Activated naive CD4-positive, alpha-beta T cell treated with anti-CD3 and anti-CD28 coated beads, Interleukin-2, amount 10 ng/mL, durations not matched to agents 7 days and 5 days (primary cell): ENCODE data around the gene LRRC10B.
"Not testable (repeated sequence)": the region's sequence is repeated elsewhere in the genome, so short reads cannot be mapped to it uniquely, and the experiment has no call there.

Source experiments
- CTCF ChIA-PET: fragments of 350-600 bp; sonication (Branson Sonifier 250); formaldehyde crosslinking; loops from one replicate; lab custom pipeline; 2021; ENCODE audit warnings: antibody characterized with exemption; lab: Charles Lee
- DNase-seq: peaks from one replicate; pipeline ENCODE4 v3.0.0-alpha.2; 2020
- H3K27ac Mint-ChIP-seq: one replicate; pipeline ENCODE4 v1.8.0; 2021; ENCODE audit warnings: mild to moderate bottlenecking, moderate library complexity, mixed read lengths
- H3K27me3 Mint-ChIP-seq: one replicate; pipeline ENCODE4 v1.8.0; 2021; ENCODE audit warnings: mild to moderate bottlenecking, mixed read lengths
- H3K36me3 Mint-ChIP-seq: one replicate; pipeline ENCODE4 v1.8.0; 2021; ENCODE audit warnings: mixed read lengths
- H3K4me1 Mint-ChIP-seq: one replicate; pipeline ENCODE4 v1.8.0; 2021; ENCODE audit warnings: mixed read lengths
- H3K4me3 Mint-ChIP-seq: one replicate; pipeline ENCODE4 v1.8.0; 2021; ENCODE audit warnings: mild to moderate bottlenecking, moderate library complexity, mixed read lengths
- H3K9me3 Mint-ChIP-seq: one replicate; pipeline ENCODE4 v1.8.0; 2021; ENCODE audit warnings: mixed read lengths

Gene LRRC10B

DNA sequence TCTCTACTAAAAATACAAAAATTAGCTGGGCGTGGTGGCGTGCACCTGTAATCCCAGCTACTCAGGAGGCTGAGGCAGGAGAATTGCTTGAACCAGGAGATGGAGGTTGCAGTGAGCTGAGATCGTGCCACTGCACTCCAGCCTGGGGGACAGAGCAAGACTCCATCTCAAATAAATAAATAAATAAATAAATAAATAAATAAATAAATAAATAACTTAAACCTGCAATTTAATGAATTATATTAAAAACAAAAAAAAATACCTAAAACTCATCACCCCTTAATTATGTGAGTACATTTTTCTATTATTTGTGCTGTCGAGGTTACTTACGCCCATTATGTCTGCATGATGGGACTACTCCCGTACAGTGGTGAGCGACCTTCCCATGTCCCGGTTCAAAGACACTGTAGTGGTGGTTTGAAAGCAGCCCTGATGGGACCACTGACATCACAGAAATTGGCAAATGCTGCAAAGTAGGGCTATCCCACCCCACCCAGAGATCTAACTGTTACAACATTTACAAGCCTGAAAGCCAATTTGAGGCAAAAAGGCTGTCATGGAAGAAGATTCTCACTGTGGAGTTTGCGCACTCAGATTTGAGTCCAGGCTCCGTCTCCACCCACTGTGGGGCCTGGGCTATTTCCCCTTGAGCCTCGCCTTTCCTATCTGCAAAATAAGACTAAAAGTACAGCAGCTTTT is 29.0 kb upstream of the LRRC10B start:
- H3K4me3 Mint-ChIP-seq, H3K27me3 Mint-ChIP-seq, H3K36me3 Mint-ChIP-seq: not testable (repeated sequence)

DNA sequence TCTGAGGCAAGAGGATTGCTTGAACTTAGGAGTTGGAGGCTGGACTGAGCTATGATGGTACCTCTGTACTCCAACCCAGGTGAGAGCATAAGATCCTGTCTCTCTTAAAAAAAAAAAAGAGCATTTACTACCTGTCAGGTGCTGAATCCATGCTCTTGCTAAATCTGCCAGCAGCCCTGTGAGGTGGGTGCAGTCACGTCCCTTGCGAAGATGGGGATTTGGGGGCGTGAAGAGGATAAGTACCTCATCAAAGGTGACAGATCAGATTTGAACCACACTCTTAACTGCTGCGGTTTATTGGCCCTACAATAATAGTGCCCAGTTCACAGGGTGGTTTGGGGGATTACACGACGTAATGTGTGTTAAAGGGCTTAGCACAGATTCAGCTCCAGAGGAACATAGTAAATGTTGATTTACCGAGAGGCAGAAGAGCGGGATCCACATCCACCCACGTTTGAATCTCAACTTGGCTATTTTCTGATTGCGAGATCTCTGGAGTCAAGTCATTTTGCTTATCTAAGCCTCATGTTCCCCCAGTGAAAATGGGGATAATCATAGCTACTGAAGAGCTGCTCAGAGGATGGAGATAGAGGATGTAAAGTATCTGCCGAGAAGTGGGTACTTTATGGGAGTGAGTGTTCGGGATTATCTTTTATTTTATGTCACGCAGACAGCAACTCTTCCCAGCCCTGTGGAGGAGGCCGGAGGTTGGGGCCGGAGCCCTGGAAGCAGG is 28.1 kb upstream of the LRRC10B start:
- no peak for DNase-seq
- no peak overlapping the region for H3K27ac Mint-ChIP-seq
- no peak overlapping the region for H3K4me3 Mint-ChIP-seq
- CTCF ChIA-PET = interaction anchor here (9.2 kb wide), 1 partner anchor 38 kb away, joined by 141 read pairs; no protein-coding TSS in a partner anchor
- peaks cover 3% of the 10 kb centered on the region for H3K27me3 Mint-ChIP-seq
- peaks cover 7% of the 10 kb centered on the region for H3K4me1 Mint-ChIP-seq
- H3K36me3 Mint-ChIP-seq = no peaks in the 10 kb centered on the region
- H3K9me3 Mint-ChIP-seq = no peaks in the 10 kb centered on the region

More for the DNA sequence above, 29.0 kb upstream of the LRRC10B start:
- not testable (repeated sequence) for H3K27ac Mint-ChIP-seq, H3K9me3 Mint-ChIP-seq, H3K4me1 Mint-ChIP-seq, DNase-seq
- CTCF ChIA-PET = interaction anchor here (1.5 to 9.2 kb wide), 4 partner anchors 28 to 159 kb away, joined by 5 to 141 read pairs (median 9); no protein-coding TSS in a partner anchor

DNA sequence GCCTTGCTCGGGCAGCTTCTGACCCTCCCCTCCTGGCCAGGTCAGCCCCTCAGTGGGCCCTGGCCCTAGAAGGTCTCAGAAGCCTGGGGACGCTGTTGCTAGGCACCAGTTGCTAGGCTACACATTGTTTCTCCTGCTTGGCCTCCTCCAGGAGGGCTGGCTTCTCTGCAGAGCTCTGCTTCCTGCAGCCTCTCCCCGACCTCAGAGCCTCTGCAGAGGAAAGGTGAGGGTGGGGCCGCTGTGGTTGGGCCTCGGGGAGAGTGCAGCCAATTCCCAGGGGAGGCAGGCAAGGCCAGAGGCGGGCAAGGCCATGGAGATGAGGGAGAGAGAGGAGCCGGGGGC is 27.6 kb upstream of the LRRC10B start:
- no peaks in the 10 kb centered on the region for H3K9me3 Mint-ChIP-seq
- no peaks in the 10 kb centered on the region for H3K36me3 Mint-ChIP-seq
- H3K4me3 Mint-ChIP-seq = no peak overlapping the region
- peak; percentile 31 for DNase-seq
- no peak overlapping the region for H3K27ac Mint-ChIP-seq
- H3K27me3 Mint-ChIP-seq = peaks cover 3% of the 10 kb centered on the region
- H3K4me1 Mint-ChIP-seq = peaks cover 7% of the 10 kb centered on the region
- CTCF ChIA-PET = interaction anchor here (9.2 kb wide), 1 partner anchor 38 kb away, joined by 141 read pairs; no protein-coding TSS in a partner anchor

DNA sequence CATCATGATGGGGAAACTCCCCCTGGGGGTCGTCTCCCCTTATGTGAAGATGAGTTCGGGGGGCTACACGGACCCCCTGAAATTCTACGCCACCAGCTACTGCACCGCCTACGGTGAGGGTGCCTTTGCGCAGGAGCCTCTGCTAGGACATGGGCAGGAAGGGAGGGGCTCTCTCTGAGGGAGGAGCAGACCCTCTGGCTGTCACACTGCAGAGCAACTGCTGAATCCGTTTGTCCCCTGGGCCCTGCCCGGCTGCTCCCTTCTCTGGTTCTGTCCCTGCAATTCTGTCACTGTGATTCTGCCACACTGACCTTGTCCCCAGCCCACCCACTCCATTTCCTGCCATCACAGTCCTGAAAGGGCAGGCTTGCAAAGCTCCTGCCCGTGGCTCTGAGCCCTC is 26.7 kb upstream of the LRRC10B start:
- peaks cover 9% of the 10 kb centered on the region for H3K27me3 Mint-ChIP-seq
- no peaks in the 10 kb centered on the region for H3K9me3 Mint-ChIP-seq
- H3K27ac Mint-ChIP-seq = no peak overlapping the region
- CTCF ChIA-PET = interaction anchor here (0.8 to 9.2 kb wide), 7 partner anchors 9 to 37 kb away, joined by 3 to 141 read pairs (median 6); partner anchors contain the start of gene LRRC10B
- H3K4me1 Mint-ChIP-seq = peaks cover 7% of the 10 kb centered on the region
- DNase-seq = no peak
- no peaks in the 10 kb centered on the region for H3K36me3 Mint-ChIP-seq
- no peak overlapping the region for H3K4me3 Mint-ChIP-seq

DNA sequence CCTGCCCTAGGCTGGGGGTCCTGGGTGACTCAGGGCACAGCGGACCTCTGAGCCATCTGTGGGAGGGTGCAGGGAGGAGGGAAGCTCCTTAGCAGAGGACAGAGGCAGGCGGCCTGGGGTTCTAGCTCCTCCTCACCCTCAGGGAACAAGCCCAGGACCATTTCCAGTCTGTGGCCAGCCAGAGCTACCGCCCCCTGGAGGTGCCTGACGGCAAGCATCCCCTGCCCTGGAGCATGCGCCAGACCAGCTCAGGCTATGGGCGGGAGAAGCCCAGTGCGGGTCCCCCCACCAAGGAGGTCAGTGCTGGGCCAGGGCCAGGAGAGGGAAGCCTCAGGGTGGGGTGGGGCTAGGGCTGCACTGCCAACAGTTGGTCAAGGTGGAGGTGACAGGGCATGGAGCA is 26.0 kb upstream of the LRRC10B start:
- H3K4me3 Mint-ChIP-seq = no peak overlapping the region
- peak; percentile 41 for DNase-seq
- CTCF ChIA-PET = interaction anchor here (0.8 to 9.2 kb wide), 9 partner anchors 8 to 36 kb away, joined by 3 to 141 read pairs (median 6); partner anchors contain the start of gene LRRC10B
- H3K36me3 Mint-ChIP-seq = no peaks in the 10 kb centered on the region
- peaks cover 7% of the 10 kb centered on the region for H3K4me1 Mint-ChIP-seq
- H3K9me3 Mint-ChIP-seq = no peaks in the 10 kb centered on the region
- H3K27me3 Mint-ChIP-seq = peaks cover 9% of the 10 kb centered on the region
- peak overlapping the region; percentile 42 for H3K27ac Mint-ChIP-seq

DNA sequence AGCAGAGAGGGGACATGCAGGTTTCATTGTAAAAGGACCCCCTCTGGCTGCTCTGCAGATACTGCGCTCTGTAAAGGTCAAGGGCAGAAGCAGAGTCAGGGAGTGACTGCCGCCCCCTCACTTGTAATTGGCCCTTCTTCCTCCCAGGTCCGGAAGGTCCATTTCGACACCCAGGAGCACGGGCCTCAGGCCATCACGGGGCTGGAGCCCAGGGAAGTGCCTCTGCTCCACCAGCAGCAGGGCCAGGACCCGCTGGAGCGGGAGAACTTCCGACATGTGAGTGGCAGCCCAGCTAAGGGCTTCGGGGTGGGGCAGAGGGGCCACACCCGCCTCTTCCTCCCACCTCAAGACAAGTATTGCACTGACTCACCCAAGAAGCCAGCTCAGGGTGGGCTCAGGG is 24.0 kb upstream of the LRRC10B start:
- CTCF ChIA-PET = interaction anchor here (1.0 to 2.5 kb wide), 3 partner anchors 10 to 32 kb away, joined by 5 to 6 read pairs (median 6); no protein-coding TSS in a partner anchor
- Mint-ChIP-seq H3K27ac (no peak overlapping the region), H3K4me3 (no peak overlapping the region)

DNA sequence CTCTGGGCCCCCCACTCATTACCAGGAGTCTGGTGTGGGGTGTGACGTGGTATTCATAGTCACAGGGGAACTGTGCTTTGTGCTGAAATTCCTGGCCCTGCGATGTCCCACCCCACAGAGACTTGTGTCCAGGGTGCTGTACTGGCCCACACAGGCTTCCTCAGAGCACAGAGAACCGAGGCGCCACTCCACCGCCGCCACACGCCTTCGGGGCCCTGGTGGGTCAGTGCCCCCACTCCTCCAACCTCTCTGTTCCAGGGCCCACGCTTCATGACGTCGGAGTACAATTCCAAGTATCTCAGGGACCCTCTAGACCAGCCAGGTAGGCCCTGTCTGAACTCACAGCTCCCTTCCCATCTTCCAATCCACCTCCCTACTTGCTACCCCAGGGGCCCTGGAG is 23.5 kb upstream of the LRRC10B start:
- peaks cover 4% of the 10 kb centered on the region for H3K4me1 Mint-ChIP-seq
- DNase-seq = no peak
- H3K36me3 Mint-ChIP-seq = no peaks in the 10 kb centered on the region
- CTCF ChIA-PET = interaction anchor here (1.4 to 2.0 kb wide), 2 partner anchors 8 to 32 kb away, joined by 5 to 6 read pairs; no protein-coding TSS in a partner anchor
- no peak overlapping the region for H3K27ac Mint-ChIP-seq
- peaks cover 9% of the 10 kb centered on the region for H3K27me3 Mint-ChIP-seq
- no peaks in the 10 kb centered on the region for H3K9me3 Mint-ChIP-seq
- no peak overlapping the region for H3K4me3 Mint-ChIP-seq

More for the DNA sequence above, 24.0 kb upstream of the LRRC10B start:
- Mint-ChIP-seq H3K36me3 (no peaks in the 10 kb centered on the region), H3K4me1 (peaks cover 4% of the 10 kb centered on the region), H3K9me3 (no peaks in the 10 kb centered on the region), H3K27me3 (peaks cover 9% of the 10 kb centered on the region)
- DNase-seq = no peak

DNA sequence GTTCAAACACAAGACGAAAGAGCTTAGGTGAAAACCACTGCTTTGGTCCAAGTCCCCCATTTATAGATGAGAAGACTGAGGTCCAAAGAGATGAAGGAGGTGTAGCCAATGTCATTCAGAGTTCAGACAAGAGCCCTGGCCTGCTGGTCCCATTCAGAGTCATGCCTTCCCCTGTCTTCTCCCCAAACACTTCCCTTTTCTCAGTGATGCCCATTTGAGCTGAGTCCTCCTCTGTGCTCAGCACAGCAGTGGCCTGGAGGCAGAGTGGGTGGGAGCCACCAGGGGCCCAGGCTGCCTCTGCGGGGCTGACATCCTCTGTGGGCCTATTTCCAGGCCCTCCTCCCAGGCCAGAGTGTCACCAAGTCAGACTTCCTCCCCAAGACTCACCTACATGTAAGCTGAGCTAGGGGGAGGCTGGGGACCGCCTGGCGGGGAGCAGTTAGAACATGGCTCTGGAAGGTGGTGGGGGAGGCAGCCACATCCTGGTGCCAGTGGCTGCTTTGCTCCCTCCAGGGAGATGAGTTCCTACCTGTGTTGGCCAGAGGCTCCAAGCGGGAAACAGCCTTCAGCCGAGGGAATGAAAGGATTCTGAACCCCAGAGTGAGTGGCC is 22.4 kb upstream of the LRRC10B start:
- Mint-ChIP-seq H3K4me1 (peaks cover under 1% of the 10 kb centered on the region), H3K27ac (no peak overlapping the region), H3K27me3 (peaks cover 7% of the 10 kb centered on the region), H3K9me3 (no peaks in the 10 kb centered on the region), H3K4me3 (no peak overlapping the region), H3K36me3 (no peaks in the 10 kb centered on the region)
- CTCF ChIA-PET = interaction anchor here (1.4 kb wide), 1 partner anchor 9 kb away, joined by 5 read pairs; no protein-coding TSS in a partner anchor
- DNase-seq = no peak

DNA sequence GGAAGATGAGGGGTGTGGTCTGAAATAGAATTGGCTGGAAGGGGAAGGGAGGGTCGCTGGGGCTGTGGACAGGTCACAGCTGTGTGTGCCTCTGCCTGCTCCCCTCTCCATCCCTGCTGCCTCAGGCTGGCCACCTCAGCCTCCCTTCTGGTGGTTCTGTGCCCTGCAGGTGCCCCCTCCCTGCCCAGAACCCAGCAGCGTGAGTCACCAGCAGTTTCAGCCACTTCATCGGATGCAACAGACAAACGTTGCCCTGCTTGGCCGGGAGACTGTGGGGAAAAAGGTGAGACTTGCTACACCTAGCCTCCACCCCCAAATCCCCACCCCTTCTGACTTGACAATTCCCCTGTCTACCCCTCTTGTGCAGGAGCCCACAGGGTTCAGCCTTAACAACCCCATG is 21.8 kb upstream of the LRRC10B start:
- no peaks in the 10 kb centered on the region for H3K4me1 Mint-ChIP-seq
- H3K36me3 Mint-ChIP-seq = no peaks in the 10 kb centered on the region
- H3K9me3 Mint-ChIP-seq = no peaks in the 10 kb centered on the region
- peaks cover 6% of the 10 kb centered on the region for H3K27me3 Mint-ChIP-seq
- no peak overlapping the region for H3K27ac Mint-ChIP-seq
- CTCF ChIA-PET = interaction anchor here (1.0 to 1.1 kb wide), 4 partner anchors 9 to 152 kb away, joined by 3 read pairs; no protein-coding TSS in a partner anchor
- no peak for DNase-seq
- H3K4me3 Mint-ChIP-seq = no peak overlapping the region

DNA sequence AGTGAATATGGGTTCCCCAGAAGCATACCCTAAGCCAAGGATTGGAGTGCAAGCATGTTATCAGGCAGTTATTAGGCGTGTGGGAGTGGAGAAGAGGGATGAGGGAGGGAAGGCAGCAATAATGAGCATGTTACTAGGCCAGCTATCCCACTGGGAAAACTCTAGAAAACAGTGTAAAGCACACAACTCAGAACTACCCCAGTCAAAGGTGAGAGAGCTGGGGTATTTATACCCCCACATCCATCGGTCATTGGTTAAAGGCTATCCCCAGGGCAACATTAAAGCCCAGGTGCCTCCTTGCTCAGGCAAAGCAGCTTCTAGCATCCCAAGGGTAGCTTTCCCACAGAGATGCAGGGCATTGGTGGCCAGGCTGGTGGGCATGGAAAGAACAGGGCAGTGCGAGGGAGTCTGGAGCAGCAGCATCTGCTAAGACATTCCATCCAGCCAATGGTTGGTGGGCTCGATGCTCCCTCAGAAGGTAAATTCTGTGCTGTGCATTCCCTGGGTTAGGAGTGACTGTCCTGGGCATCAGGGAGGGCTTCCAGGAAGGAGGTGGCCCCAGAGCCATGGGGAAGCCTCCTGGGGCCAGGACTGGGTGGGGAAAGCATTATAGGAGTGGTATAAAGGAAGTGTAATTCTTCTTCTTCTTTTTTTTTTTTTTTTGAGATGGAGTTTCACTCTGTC is 21.1 kb upstream of the LRRC10B start:
- CTCF ChIA-PET = interaction anchor here (1.0 to 1.4 kb wide), 5 partner anchors 9 to 151 kb away, joined by 3 to 4 read pairs (median 3); no protein-coding TSS in a partner anchor
- Mint-ChIP-seq H3K27me3 (peaks cover 6% of the 10 kb centered on the region), H3K9me3 (no peaks in the 10 kb centered on the region), H3K36me3 (no peaks in the 10 kb centered on the region), H3K4me1 (no peaks in the 10 kb centered on the region), H3K27ac (no peak overlapping the region), H3K4me3 (no peak overlapping the region)
- DNase-seq = no peak

DNA sequence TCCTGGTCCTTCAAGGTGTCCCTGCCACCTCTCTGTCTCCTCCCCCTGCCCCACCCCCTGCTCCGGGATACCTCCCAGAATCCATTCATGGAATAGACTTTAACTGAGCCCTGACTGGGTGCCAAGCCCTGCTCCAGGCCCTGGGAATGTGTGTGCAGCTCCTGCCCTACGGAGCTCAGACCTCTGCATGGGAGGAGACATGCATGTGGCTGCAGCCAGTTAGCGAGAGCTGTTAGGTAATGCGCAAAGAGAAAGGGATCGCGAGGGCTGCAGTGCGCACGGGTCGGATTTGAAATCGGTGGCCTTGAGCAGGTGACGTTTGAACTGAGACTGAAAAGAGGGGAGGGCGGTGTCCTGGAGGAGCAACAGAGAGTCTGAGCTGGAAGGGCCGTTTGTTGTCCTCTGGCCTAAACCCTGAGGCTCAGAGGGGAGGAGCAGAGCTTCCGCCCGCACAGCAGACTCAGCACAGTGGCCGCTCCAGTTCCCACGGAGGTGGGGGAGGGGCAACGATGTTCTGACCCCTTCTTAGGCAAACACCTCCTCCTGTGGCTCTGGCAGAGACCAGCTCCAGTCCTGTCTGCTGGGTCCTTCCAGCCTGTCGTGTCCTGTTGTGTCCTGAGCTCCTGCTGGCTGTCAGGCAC is 19.8 kb upstream of the LRRC10B start:
- no peaks in the 10 kb centered on the region for H3K9me3 Mint-ChIP-seq
- H3K4me3 Mint-ChIP-seq = no peak overlapping the region
- no peak overlapping the region for H3K27ac Mint-ChIP-seq
- H3K4me1 Mint-ChIP-seq = no peaks in the 10 kb centered on the region
- no peak for DNase-seq
- H3K36me3 Mint-ChIP-seq = no peaks in the 10 kb centered on the region
- CTCF ChIA-PET = interaction anchor here (1.4 to 1.7 kb wide), 2 partner anchors 12 to 28 kb away, joined by 4 to 8 read pairs; no protein-coding TSS in a partner anchor
- H3K27me3 Mint-ChIP-seq = peaks cover 6% of the 10 kb centered on the region

DNA sequence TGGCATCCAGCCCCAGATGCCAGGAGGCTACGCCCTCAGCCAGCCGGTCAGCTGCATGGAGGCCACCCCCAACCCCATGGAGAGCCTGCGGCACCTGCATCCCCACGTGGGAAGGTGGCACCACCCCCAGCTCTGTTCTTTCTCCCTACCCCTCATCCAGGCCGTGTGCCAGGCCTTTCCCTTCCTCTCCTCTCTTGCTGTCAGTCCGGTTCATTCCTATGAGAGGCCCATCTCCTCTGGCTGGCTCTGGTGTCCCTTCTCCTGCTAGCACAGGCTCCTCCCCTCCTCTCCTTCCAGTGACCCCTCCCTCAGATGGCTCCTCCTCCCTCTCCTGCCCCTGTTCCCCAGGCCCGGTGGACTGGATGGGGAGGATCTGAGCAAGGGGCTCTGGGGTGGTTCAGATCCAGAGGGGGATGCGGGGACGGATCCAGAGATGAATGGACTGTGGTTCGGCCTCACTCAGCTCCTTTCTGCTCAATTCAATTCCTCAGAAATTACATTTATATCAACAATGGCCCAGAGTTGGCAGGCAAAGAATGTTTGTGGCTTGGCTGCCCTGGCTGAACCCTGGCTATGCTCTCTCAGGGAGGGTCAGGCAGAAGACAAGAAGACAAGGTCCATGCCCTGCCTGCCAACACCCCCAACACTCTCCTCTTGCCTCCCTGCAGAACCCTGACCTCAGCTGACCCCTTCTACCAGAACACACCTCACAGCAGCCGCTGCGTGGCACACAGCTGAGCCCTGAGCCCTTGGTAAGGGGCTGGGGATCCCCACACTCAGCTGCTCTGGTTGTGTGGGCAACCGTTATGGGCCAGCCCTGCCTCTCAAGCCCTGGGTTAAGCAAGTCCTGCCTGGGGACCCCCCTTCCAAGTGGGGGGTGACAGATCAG is 18.5 kb upstream of the LRRC10B start:
- no peaks in the 10 kb centered on the region for H3K9me3 Mint-ChIP-seq
- no peak for DNase-seq
- peaks cover 6% of the 10 kb centered on the region for H3K27me3 Mint-ChIP-seq
- H3K4me3 Mint-ChIP-seq = no peak overlapping the region
- no peak overlapping the region for H3K27ac Mint-ChIP-seq
- H3K36me3 Mint-ChIP-seq = no peaks in the 10 kb centered on the region
- CTCF ChIA-PET = interaction anchor here (0.7 to 1.7 kb wide), 4 partner anchors 8 to 55 kb away, joined by 3 to 8 read pairs (median 4); no protein-coding TSS in a partner anchor
- no peaks in the 10 kb centered on the region for H3K4me1 Mint-ChIP-seq
